ENCODE data around the gene TRIM62. TPM values are rescaled to one million over a fixed set of nuclear protein-coding genes. Genes with fewer than 3 reads are reported as not detected.
"Not testable (repeated sequence)": the region's sequence is repeated elsewhere in the genome, so short reads cannot be mapped to it uniquely, and the experiment has no call there.

Gene TRIM62
- total RNA-seq, 1 experiment from 2014 or later = 6.9 TPM

DNA sequence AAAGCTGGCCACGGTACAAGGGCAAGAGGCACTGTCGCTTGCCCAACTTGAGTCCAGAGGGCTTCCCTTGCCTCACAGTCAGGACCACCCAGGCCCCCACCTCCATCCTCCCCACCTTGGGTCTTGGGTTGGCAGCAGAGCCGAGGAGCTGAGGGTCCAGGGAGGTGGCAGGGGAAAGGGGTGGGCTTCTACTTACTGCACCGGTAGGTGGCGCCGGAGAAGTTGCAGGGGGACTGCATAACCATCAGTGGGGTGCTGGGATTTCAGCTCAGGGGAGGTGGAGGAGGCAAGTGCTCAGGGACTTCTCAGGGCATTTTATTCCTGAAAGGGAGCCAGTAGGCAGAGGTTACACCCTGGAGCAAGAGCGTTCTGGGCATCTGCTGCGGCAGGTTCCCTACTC, 44.0 kb downstream of the TRIM62 start:
- H3K4me1 Mint-ChIP-seq = peaks cover 42 to 48% of the 10 kb centered on the region in 2 experiments
- no CpG with 5 or more reads among the region's 8 CpGs for WGBS (ENCODE audit: extremely low coverage, insufficient read length, low lambda C conversion rate)
- peak overlapping the region in 2 of 3 experiments; percentile 40 to 71; a peak in 1 of 7 replicates for H3K27ac Mint-ChIP-seq
- no peak overlapping the region for H3K4me2 ChIP-seq (ENCODE audit: insufficient read depth, insufficient read length, low read length)
- no peak overlapping the region for H2AFZ ChIP-seq (ENCODE audit: low read length)
- no peak overlapping the region for H2BK5ac ChIP-seq (ENCODE audit: insufficient read length, low read length)
- no peaks in the 10 kb centered on the region for H3K36me3 Mint-ChIP-seq (ENCODE audit: insufficient read depth in 1 of 3, low read depth in 3 of 3)
- no peak overlapping the region for H3K14ac ChIP-seq (ENCODE audit: insufficient read depth, low read length)
- no peak overlapping the region for H2AK5ac ChIP-seq (ENCODE audit: insufficient read length, low read length)
- no peak overlapping the region for H3K4me3 Mint-ChIP-seq
- no peak overlapping the region for H2BK12ac ChIP-seq (ENCODE audit: insufficient read length, low read depth, low read length)
- H3K23ac ChIP-seq (ENCODE audit: insufficient read length, low read depth, low read length) = no peak overlapping the region
- H4K5ac ChIP-seq (ENCODE audit: insufficient read length, low read depth, low read length) = no peak overlapping the region
- H4K20me1 ChIP-seq (ENCODE audit: control insufficient read depth, insufficient read depth, insufficient read length) = no peaks in the 10 kb centered on the region
- TF ChIP-seq, protein P1, sequence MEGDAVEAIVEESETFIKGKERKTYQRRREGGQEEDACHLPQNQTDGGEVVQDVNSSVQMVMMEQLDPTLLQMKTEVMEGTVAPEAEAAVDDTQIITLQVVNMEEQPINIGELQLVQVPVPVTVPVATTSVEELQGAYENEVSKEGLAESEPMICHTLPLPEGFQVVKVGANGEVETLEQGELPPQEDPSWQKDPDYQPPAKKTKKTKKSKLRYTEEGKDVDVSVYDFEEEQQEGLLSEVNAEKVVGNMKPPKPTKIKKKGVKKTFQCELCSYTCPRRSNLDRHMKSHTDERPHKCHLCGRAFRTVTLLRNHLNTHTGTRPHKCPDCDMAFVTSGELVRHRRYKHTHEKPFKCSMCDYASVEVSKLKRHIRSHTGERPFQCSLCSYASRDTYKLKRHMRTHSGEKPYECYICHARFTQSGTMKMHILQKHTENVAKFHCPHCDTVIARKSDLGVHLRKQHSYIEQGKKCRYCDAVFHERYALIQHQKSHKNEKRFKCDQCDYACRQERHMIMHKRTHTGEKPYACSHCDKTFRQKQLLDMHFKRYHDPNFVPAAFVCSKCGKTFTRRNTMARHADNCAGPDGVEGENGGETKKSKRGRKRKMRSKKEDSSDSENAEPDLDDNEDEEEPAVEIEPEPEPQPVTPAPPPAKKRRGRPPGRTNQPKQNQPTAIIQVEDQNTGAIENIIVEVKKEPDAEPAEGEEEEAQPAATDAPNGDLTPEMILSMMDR (conservative IDR thresholded peaks at IDR 0.05) = peak; percentile 87
- no peaks in the 10 kb centered on the region for H3K79me1 ChIP-seq (ENCODE audit: insufficient read depth, low read depth, low read length, poor library complexity, severe bottlenecking)
- H3K4me1 ChIP-seq (ENCODE audit: insufficient read depth, low read length) = peaks cover 10% of the 10 kb centered on the region; the same call in 1 of the 2 replicates
- no peaks in the 10 kb centered on the region for H3K9me3 ChIP-seq (ENCODE audit: control insufficient read depth, low read depth, low read length)
- H3K27me3 Mint-ChIP-seq (ENCODE audit: low read depth) = no peaks in the 10 kb centered on the region
- no peak overlapping the region for H2BK120ac ChIP-seq (ENCODE audit: low read depth, low read length, poor library complexity, severe bottlenecking)
- peak; percentile 87 for DNase-seq
- no peaks in the 10 kb centered on the region for H3K23me2 ChIP-seq (ENCODE audit: insufficient read length, low read depth, low read length, poor library complexity, severe bottlenecking)
- no peak overlapping the region for H3K18ac ChIP-seq (ENCODE audit: insufficient read length, low read depth, low read length)
- H3T11ph ChIP-seq (ENCODE audit: low read length) = no peak overlapping the region
- H4K8ac ChIP-seq (replicated peaks; ENCODE audit: insufficient read length, low read depth, low read length) = no peak overlapping the region
- H2BK20ac ChIP-seq (ENCODE audit: low read depth, low read length, poor library complexity, severe bottlenecking) = no peak overlapping the region
- 0 out of 2 replicates have a peak, but pooled peaks cover 3% of the 10 kb centered on the region for H3K27me3 ChIP-seq (ENCODE audit: insufficient read depth, low read length)
- no peak overlapping the region for H3K56ac ChIP-seq (ENCODE audit: insufficient read length, low read depth, low read length)
- H2BK15ac ChIP-seq (ENCODE audit: low read depth, low read length) = no peak overlapping the region
- H3K9me3 Mint-ChIP-seq = no peaks in the 10 kb centered on the region
- H3K9ac ChIP-seq (ENCODE audit: extremely low read depth, insufficient read length, low read length) = no peak overlapping the region
- H3K79me2 ChIP-seq (ENCODE audit: insufficient read depth, low read length) = no peaks in the 10 kb centered on the region
- H3K4ac ChIP-seq (ENCODE audit: low read depth, low read length) = no peak overlapping the region
- H4K91ac ChIP-seq (ENCODE audit: insufficient read length, low read depth, low read length) = no peak overlapping the region
- no peak overlapping the region for H3K27ac ChIP-seq (ENCODE audit: insufficient read length, low read depth, low read length)

- DNase-seq; H2AFZ ChIP-seq (ENCODE audit: low read length): not testable (repeated sequence)
Measured at GRCh38 chr1:33136041-33136440, 45.8 kb downstream of the TRIM62 start.

More at GRCh38 chr1:33136041-33136440, 45.8 kb downstream of the TRIM62 start:
- H3K9me3 Mint-ChIP-seq; H3K27me3 Mint-ChIP-seq (ENCODE audit: low read depth); H3K4me1 ChIP-seq (ENCODE audit: insufficient read depth, low read length); H3K56ac ChIP-seq (ENCODE audit: insufficient read length, low read depth, low read length); H3K23ac ChIP-seq (ENCODE audit: insufficient read length, low read depth, low read length); H3T11ph ChIP-seq (ENCODE audit: low read length); H3K36me3 Mint-ChIP-seq (ENCODE audit: insufficient read depth in 1 of 3, low read depth in 3 of 3); H3K9ac ChIP-seq (ENCODE audit: extremely low read depth, insufficient read length, low read length); H4K5ac ChIP-seq (ENCODE audit: insufficient read length, low read depth, low read length); H3K18ac ChIP-seq (ENCODE audit: insufficient read length, low read depth, low read length); H2BK12ac ChIP-seq (ENCODE audit: insufficient read length, low read depth, low read length); H3K14ac ChIP-seq (ENCODE audit: insufficient read depth, low read length); H3K79me1 ChIP-seq (ENCODE audit: insufficient read depth, low read depth, low read length, poor library complexity, severe bottlenecking); H3K9me3 ChIP-seq (ENCODE audit: control insufficient read depth, low read depth, low read length); H4K91ac ChIP-seq (ENCODE audit: insufficient read length, low read depth, low read length); H4K20me1 ChIP-seq (ENCODE audit: control insufficient read depth, insufficient read depth, insufficient read length); H3K27me3 ChIP-seq (ENCODE audit: insufficient read depth, low read length); H3K4ac ChIP-seq (ENCODE audit: low read depth, low read length); H2BK15ac ChIP-seq (ENCODE audit: low read depth, low read length); H3K27ac ChIP-seq (ENCODE audit: insufficient read length, low read depth, low read length); H3K4me2 ChIP-seq (ENCODE audit: insufficient read depth, insufficient read length, low read length); H2BK20ac ChIP-seq (ENCODE audit: low read depth, low read length, poor library complexity, severe bottlenecking); H3K23me2 ChIP-seq (ENCODE audit: insufficient read length, low read depth, low read length, poor library complexity, severe bottlenecking); H3K79me2 ChIP-seq (ENCODE audit: insufficient read depth, low read length); H2BK120ac ChIP-seq (ENCODE audit: low read depth, low read length, poor library complexity, severe bottlenecking); H3K4me3 Mint-ChIP-seq; H2AK5ac ChIP-seq (ENCODE audit: insufficient read length, low read length); H2BK5ac ChIP-seq (ENCODE audit: insufficient read length, low read length); H4K8ac ChIP-seq (replicated peaks; ENCODE audit: insufficient read length, low read depth, low read length): not testable (repeated sequence)
- Mint-ChIP-seq H3K4me1 (peaks cover 32 to 37% of the 10 kb centered on the region in 2 experiments), H3K27ac (peak overlapping the region in 1 of 3 experiments; percentile 59; a peak in 1 of 7 replicates)
- no CpG with 5 or more reads among the region's 1 CpG for WGBS (ENCODE audit: extremely low coverage, insufficient read length, low lambda C conversion rate)

Measured in H9 (cell line).